GM12878 (cell line): ENCODE results near the gene CD300H. TPM values are rescaled to one million over a fixed set of nuclear protein-coding genes. Genes with fewer than 3 reads are reported as not detected.

ENCODE experiments used
- ATAC-seq: fragments of 200-7000 bp; cut with Tn5 transposase; 3 replicates; pipeline ENCODE4 v1.9.1; 2020; ENCODE audit warnings: mild to moderate bottlenecking, moderate library complexity
- BruUV-seq: library from RNA; stranded (reverse); fragments of 400-500 nt; replicated peaks from 2 replicates; lab custom pipeline; 2021; lab: Mats Ljungman, UMichigan
- CTCF ChIA-PET: fragments of 300-600 bp; sonication (Branson Sonifier 250); formaldehyde crosslinking; extraction: SDS; loops from one replicate; lab custom pipeline; 2021; ENCODE audit warnings: inconsistent platforms; lab: Yijun Ruan, JAX
- POLR2A ChIA-PET: fragments of 350-600 bp; formaldehyde crosslinking; extraction: SDS; loops from one replicate; lab custom pipeline; 2021; ENCODE audit warnings: inconsistent platforms; lab: Charles Lee
- RAD21 ChIA-PET: fragments of 300-600 bp; sonication (Branson Sonifier 250); formaldehyde crosslinking; loops from one replicate; lab custom pipeline; 2023; ENCODE audit warnings: antibody characterized with exemption; ENCODE audit not compliant: unreplicated experiment; lab: Charles Lee
- SMC1A ChIA-PET: fragments of 300-600 bp; sonication (Branson Sonifier 250); formaldehyde crosslinking; loops from one replicate; lab custom pipeline; 2023; ENCODE audit not compliant: unreplicated experiment, uncharacterized antibody; lab: Charles Lee
- DNase-seq: peaks from one replicate; pipeline ENCODE4 v3.0.0-alpha.2; 2011; ENCODE audit warnings: low read depth, low spot score
- FAIRE-seq: peaks from 3 replicates; lab custom pipeline; 2011; peaks lifted over from hg19 to GRCh38; lab: Jason Lieb, UNC
- H2AFZ ChIP-seq: 2 replicates; pipeline ENCODE4 v1.6.0; 2011; ENCODE audit warnings: low read depth, low read length, control low read depth; ENCODE audit not compliant: control insufficient read depth
- H3K27ac ChIP-seq: 2 replicates; pipeline ENCODE4 v1.5.1; 2011; ENCODE audit warnings: control low read depth; ENCODE audit not compliant: control insufficient read depth, insufficient read depth
- H3K27me3 ChIP-seq, 2 experiments: replicated peaks in 1 of 2; 2 replicates each; pipeline versions ENCODE4 v1.6.0 to v1.6.1; 2011; ENCODE audit warnings: low read length in 1 of 2; ENCODE audit not compliant: control insufficient read depth in 2 of 2, insufficient read depth in 2 of 2
- H3K36me3 ChIP-seq, 2 experiments: 2 replicates each; pipeline ENCODE4 v1.5.1; 2011; ENCODE audit warnings: low read length in 1 of 2; ENCODE audit not compliant: control insufficient read depth in 2 of 2, insufficient read depth in 2 of 2
- H3K4me1 ChIP-seq: 2 replicates; pipeline ENCODE4 v1.6.1; 2011; ENCODE audit warnings: mild to moderate bottlenecking, low read length, moderate library complexity, mixed read lengths; ENCODE audit not compliant: control insufficient read depth, insufficient read depth
- H3K4me2 ChIP-seq: 2 replicates; pipeline ENCODE4 v1.6.0; 2011; ENCODE audit warnings: control low read depth; ENCODE audit not compliant: control insufficient read depth, insufficient read depth
- H3K4me3 ChIP-seq: fragments of 200-600 bp; sonication (generic); 2 replicates; pipeline ENCODE4 v1.5.1; 2016
- H3K79me2 ChIP-seq: 2 replicates; pipeline ENCODE4 v1.6.0; 2011; ENCODE audit warnings: low read length; ENCODE audit not compliant: control insufficient read depth, insufficient read depth
- H3K9ac ChIP-seq: 2 replicates; pipeline ENCODE4 v1.8.0; 2011; ENCODE audit warnings: low read length, control low read depth, mixed read lengths; ENCODE audit not compliant: control insufficient read depth, insufficient read depth
- H3K9me3 ChIP-seq: replicated peaks from 3 replicates; pipeline ENCODE4 v1.5.1; 2011; ENCODE audit warnings: mild to moderate bottlenecking, low read length; ENCODE audit not compliant: control insufficient read depth, insufficient read depth
- H4K20me1 ChIP-seq: 2 replicates; pipeline ENCODE4 v1.6.0; 2011; ENCODE audit not compliant: control insufficient read depth, insufficient read depth
- MAX ChIP-seq: IDR thresholded peaks from 2 replicates; pipeline ENCODE4 v1.6.1; 2012; ENCODE audit warnings: low read depth, low read length, improper control_type of control experiment
- ZBED1 ChIP-seq: IDR thresholded peaks from 2 replicates; pipeline ENCODE4 v1.6.1; 2016; ENCODE audit warnings: borderline replicate concordance
- ZBTB40 ChIP-seq: fragments of 450-650 bp; IDR thresholded peaks from 2 replicates; pipeline ENCODE4 v1.6.1; 2016; ENCODE audit warnings: mild to moderate bottlenecking, moderate library complexity, borderline replicate concordance
- WGBS: methylation state at CpG from one replicate; pipeline ENCODE4 v1.1.6; 2016; ENCODE audit warnings: low lambda C conversion rate; ENCODE audit not compliant: insufficient replicate concordance, insufficient coverage; ENCODE audit errors: missing lambda C conversion rate; 5-methylcytosine and 5-hydroxymethylcytosine counted together
- in situ Hi-C: fragments of 300-500 bp; cut with MboI; formaldehyde crosslinking; loops from 9 replicates; pipeline ENCODE4 v1.14.3; 2018; ENCODE audit warnings: mixed read lengths
- intact Hi-C: fragments of 100-400 bp; cut with micrococcal nuclease; formaldehyde crosslinking; loops from one replicate; pipeline ENCODE4 v1.14.2; 2022; ENCODE audit not compliant: unreplicated experiment
- polyA plus RNA-seq, 11 experiments: library from polyadenylated mRNA; depleted of rRNA in 4 of 11; unstranded in 6 of 11; stranded (reverse) in 5 of 11; fragments of >200 nt; fragmentation: Nextera tagmentation in 4 of 11; fragmentation: Illumina TruSeq in 1 of 11; extraction: Ambion mirVana in 4 of 11; extraction: Trizol in 1 of 11; gene quantifications; 1 replicate in 1 of 11; 2 replicates in 10 of 11; pipeline versions ENCODE4 v1.2.1 to v1.2.3, GENCODE V29; 2011 to 2016; ENCODE audit warnings: inconsistent platforms in 2 of 11, missing spikeins in 2 of 11, low read depth in 1 of 11
- total RNA-seq, 4 experiments: library from RNA; depleted of rRNA in 3 of 4; stranded (reverse); fragments of >200 nt in 3 of 4; fragmentation: Illumina TruSeq in 1 of 4; extraction: Trizol in 1 of 4; gene quantifications; 2 replicates each; pipeline versions ENCODE4 v1.2.1 to v1.2.3, GENCODE V29; 2013 to 2021
- TF ChIP-seq, protein P1 (sequence below): fragments of 450-650 bp; IDR thresholded peaks from 2 replicates; pipeline ENCODE4 v1.6.1; 2017; ENCODE audit warnings: mild to moderate bottlenecking
- TF ChIP-seq, protein P2 (sequence below): IDR thresholded peaks from 2 replicates; pipeline ENCODE4 v1.6.1; 2011; ENCODE audit warnings: borderline replicate concordance, low read depth, mild to moderate bottlenecking, moderate library complexity, mixed read lengths, low read length; ENCODE audit not compliant: insufficient read depth; ENCODE audit errors: extremely low read length

The CD300H gene
- total and polyA plus RNA-seq, 10 of the 15 experiments (the other 5 are each of a cell fraction or from before 2014, with no cell fraction given): not detected

GRCh38 chr17:74512036-74512435, 55.3 kb downstream of the CD300H start:
- ChIA-PET SMC1A (interaction anchor here (0.7 to 4.5 kb wide), 6 partner anchors 9 to 132 kb away, joined by 3 to 45 read pairs (median 6); partner anchors contain the start of gene CD300LB), POLR2A (interaction anchor here (0.9 to 2.3 kb wide), 5 partner anchors 9 to 48 kb away, joined by 3 to 9 read pairs (median 4); no protein-coding TSS in a partner anchor), RAD21 (interaction anchor here (0.5 to 3.4 kb wide), 11 partner anchors 9 to 90 kb away, joined by 3 to 22 read pairs (median 4); no protein-coding TSS in a partner anchor), CTCF (interaction anchor here (0.8 to 2.9 kb wide), 13 partner anchors 9 to 132 kb away, joined by 3 to 13 read pairs (median 4); no protein-coding TSS in a partner anchor)
- H3K4me2 ChIP-seq: no peak overlapping the region
- BruUV-seq: no TSS peak
- no peaks in the 10 kb centered on the region for H3K36me3 ChIP-seq
- intact Hi-C loops (no loop called here), in situ Hi-C loops (loop anchor here (10.0 kb wide), 1 partner anchor 63 kb away; no protein-coding TSS in a partner anchor)
- TF ChIP-seq, protein P1, sequence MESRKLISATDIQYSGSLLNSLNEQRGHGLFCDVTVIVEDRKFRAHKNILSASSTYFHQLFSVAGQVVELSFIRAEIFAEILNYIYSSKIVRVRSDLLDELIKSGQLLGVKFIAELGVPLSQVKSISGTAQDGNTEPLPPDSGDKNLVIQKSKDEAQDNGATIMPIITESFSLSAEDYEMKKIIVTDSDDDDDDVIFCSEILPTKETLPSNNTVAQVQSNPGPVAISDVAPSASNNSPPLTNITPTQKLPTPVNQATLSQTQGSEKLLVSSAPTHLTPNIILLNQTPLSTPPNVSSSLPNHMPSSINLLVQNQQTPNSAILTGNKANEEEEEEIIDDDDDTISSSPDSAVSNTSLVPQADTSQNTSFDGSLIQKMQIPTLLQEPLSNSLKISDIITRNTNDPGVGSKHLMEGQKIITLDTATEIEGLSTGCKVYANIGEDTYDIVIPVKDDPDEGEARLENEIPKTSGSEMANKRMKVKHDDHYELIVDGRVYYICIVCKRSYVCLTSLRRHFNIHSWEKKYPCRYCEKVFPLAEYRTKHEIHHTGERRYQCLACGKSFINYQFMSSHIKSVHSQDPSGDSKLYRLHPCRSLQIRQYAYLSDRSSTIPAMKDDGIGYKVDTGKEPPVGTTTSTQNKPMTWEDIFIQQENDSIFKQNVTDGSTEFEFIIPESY: no peak
- TF ChIP-seq ZBTB40: no peak
- no peak for TF ChIP-seq MAX
- TF ChIP-seq, protein P2, sequence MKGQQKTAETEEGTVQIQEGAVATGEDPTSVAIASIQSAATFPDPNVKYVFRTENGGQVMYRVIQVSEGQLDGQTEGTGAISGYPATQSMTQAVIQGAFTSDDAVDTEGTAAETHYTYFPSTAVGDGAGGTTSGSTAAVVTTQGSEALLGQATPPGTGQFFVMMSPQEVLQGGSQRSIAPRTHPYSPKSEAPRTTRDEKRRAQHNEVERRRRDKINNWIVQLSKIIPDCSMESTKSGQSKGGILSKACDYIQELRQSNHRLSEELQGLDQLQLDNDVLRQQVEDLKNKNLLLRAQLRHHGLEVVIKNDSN: no peak
- no peak for TF ChIP-seq ZBED1
- peaks cover 10% of the 10 kb centered on the region for H3K9me3 ChIP-seq
- no peak overlapping the region for H3K27ac ChIP-seq
- H3K4me3 ChIP-seq: no peak overlapping the region
- no peaks in the 10 kb centered on the region for H4K20me1 ChIP-seq
- no peak overlapping the region for H3K9ac ChIP-seq
- no peak for FAIRE-seq
- no peak for ATAC-seq
- H3K4me1 ChIP-seq: 0 out of 2 replicates have a peak, but pooled peaks cover 7% of the 10 kb centered on the region
- DNase-seq: no peak
- no peak overlapping the region for H2AFZ ChIP-seq
- no peaks in the 10 kb centered on the region for H3K27me3 ChIP-seq
- 50% methylated on average over 2 of the region's 2 CpGs for WGBS
- no peaks in the 10 kb centered on the region for H3K79me2 ChIP-seq

Other genes with a start within 250 kb of the CD300H start
Only the 7 nearest of the 13 such genes appear.
- 0.16 and 0.73 TPM in 2 replicates for gene GPRC5C, start 135.4 kb downstream of the CD300H start, total RNA-seq (2014; rRNA removed)
- 0.28 and 0.31 TPM in 2 replicates for gene GPRC5C, start 135.4 kb downstream of the CD300H start, total RNA-seq (2014; rRNA removed; fragmentation: Illumina TruSeq; extraction: Trizol)
- gene GPRC5C, start 135.4 kb downstream of the CD300H start, total RNA-seq (2021): 0.36 and 0.58 TPM in 2 replicates
- gene GPRC5C, start 135.4 kb downstream of the CD300H start, polyA plus RNA-seq (2011; rRNA removed): 0.26 and 1.3 TPM in 2 replicates
- 0.35 TPM in 1 of 2 replicates, not detected in the other for gene GPRC5C, start 135.4 kb downstream of the CD300H start, polyA plus RNA-seq (2014; fragmentation: Illumina TruSeq; extraction: Trizol)
- under 1 TPM in 1 of 2 experiments, not detected in 1; 0.04 TPM for gene GPRC5C, start 135.4 kb downstream of the CD300H start, polyA plus RNA-seq (2014; fragmentation: Nextera tagmentation; extraction: Ambion mirVana)
- gene GPRC5C, start 135.4 kb downstream of the CD300H start, polyA plus RNA-seq (2014; rRNA removed): 0.14 and 0.66 TPM in 2 replicates
- gene GPRC5C, start 135.4 kb downstream of the CD300H start, polyA plus RNA-seq (2016; fragmentation: Nextera tagmentation; extraction: Ambion mirVana): under 1 TPM in 1 of 2 experiments, not detected in 1; 0.96 TPM
- gene CD300A, start 100.9 kb downstream of the CD300H start, total RNA-seq (2014; rRNA removed): 45.7 and 49.3 TPM in 2 replicates
- 36.1 and 37.5 TPM in 2 replicates for gene CD300A, start 100.9 kb downstream of the CD300H start, total RNA-seq (2014; rRNA removed; fragmentation: Illumina TruSeq; extraction: Trizol)
- 36.1 and 36.2 TPM in 2 replicates for gene CD300A, start 100.9 kb downstream of the CD300H start, total RNA-seq (2021)
- 102 and 128 TPM in 2 replicates for gene CD300A, start 100.9 kb downstream of the CD300H start, polyA plus RNA-seq (2011; rRNA removed)
- 23.1 and 40.5 TPM in 2 replicates for gene CD300A, start 100.9 kb downstream of the CD300H start, polyA plus RNA-seq (2014; fragmentation: Illumina TruSeq; extraction: Trizol)
- 10 to 100 TPM; 10.6 to 12.1 TPM for gene CD300A, start 100.9 kb downstream of the CD300H start, polyA plus RNA-seq (2014; fragmentation: Nextera tagmentation; extraction: Ambion mirVana)
- 42.7 and 46.9 TPM in 2 replicates for gene CD300A, start 100.9 kb downstream of the CD300H start, polyA plus RNA-seq (2014; rRNA removed)
- 10 to 100 TPM; 28.6 to 32.1 TPM for gene CD300A, start 100.9 kb downstream of the CD300H start, polyA plus RNA-seq (2016; fragmentation: Nextera tagmentation; extraction: Ambion mirVana)
- gene CD300LB, start 36.0 kb downstream of the CD300H start, total RNA-seq (2014; rRNA removed): 0.38 and 0.56 TPM in 2 replicates
- 0.14 and 0.27 TPM in 2 replicates for gene CD300LB, start 36.0 kb downstream of the CD300H start, total RNA-seq (2014; rRNA removed; fragmentation: Illumina TruSeq; extraction: Trizol)
- gene CD300LB, start 36.0 kb downstream of the CD300H start, total RNA-seq (2021): 0.08 and 0.23 TPM in 2 replicates
- 0.56 and 0.57 TPM in 2 replicates for gene CD300LB, start 36.0 kb downstream of the CD300H start, polyA plus RNA-seq (2011; rRNA removed)
- gene CD300LB, start 36.0 kb downstream of the CD300H start, polyA plus RNA-seq (2014; fragmentation: Illumina TruSeq; extraction: Trizol): 0.17 and 0.24 TPM in 2 replicates
- not detected for gene CD300LB, start 36.0 kb downstream of the CD300H start, polyA plus RNA-seq (2014; fragmentation: Nextera tagmentation; extraction: Ambion mirVana)
- 0.08 and 0.15 TPM in 2 replicates for gene CD300LB, start 36.0 kb downstream of the CD300H start, polyA plus RNA-seq (2014; rRNA removed)
- gene CD300LB, start 36.0 kb downstream of the CD300H start, polyA plus RNA-seq (2016; fragmentation: Nextera tagmentation; extraction: Ambion mirVana): not detected
- gene CD300C, start 21.4 kb downstream of the CD300H start, total RNA-seq (2014; rRNA removed): 0.23 and 0.27 TPM in 2 replicates
- 0.13 TPM in 1 of 2 replicates, not detected in the other for gene CD300C, start 21.4 kb downstream of the CD300H start, total RNA-seq (2014; rRNA removed; fragmentation: Illumina TruSeq; extraction: Trizol)
- gene CD300C, start 21.4 kb downstream of the CD300H start, total RNA-seq (2021): 0.19 and 0.38 TPM in 2 replicates
- gene CD300C, start 21.4 kb downstream of the CD300H start, polyA plus RNA-seq (2011; rRNA removed): 0.12 TPM in 1 of 2 replicates, not detected in the other
- gene CD300C, start 21.4 kb downstream of the CD300H start, polyA plus RNA-seq (2014; fragmentation: Illumina TruSeq; extraction: Trizol): 0.25 TPM in 1 of 2 replicates, not detected in the other
- under 1 TPM in 1 of 2 experiments, not detected in 1; 0.13 TPM for gene CD300C, start 21.4 kb downstream of the CD300H start, polyA plus RNA-seq (2014; fragmentation: Nextera tagmentation; extraction: Ambion mirVana)
- gene CD300C, start 21.4 kb downstream of the CD300H start, polyA plus RNA-seq (2014; rRNA removed): 0.11 TPM in 1 of 2 replicates, not detected in the other
- gene CD300C, start 21.4 kb downstream of the CD300H start, polyA plus RNA-seq (2016; fragmentation: Nextera tagmentation; extraction: Ambion mirVana): under 1 TPM in 1 of 2 experiments, not detected in 1; 0.24 TPM
- not detected in 2 replicates for gene CD300LD, start 24.8 kb upstream of the CD300H start, total RNA-seq (2014; rRNA removed)
- gene CD300LD, start 24.8 kb upstream of the CD300H start, total RNA-seq (2014; rRNA removed; fragmentation: Illumina TruSeq; extraction: Trizol): not detected in 2 replicates
- gene CD300LD, start 24.8 kb upstream of the CD300H start, total RNA-seq (2021): not detected in 2 replicates
- not detected in 2 replicates for gene CD300LD, start 24.8 kb upstream of the CD300H start, polyA plus RNA-seq (2011; rRNA removed)
- gene CD300LD, start 24.8 kb upstream of the CD300H start, polyA plus RNA-seq (2014; fragmentation: Illumina TruSeq; extraction: Trizol): not detected in 2 replicates
- not detected for gene CD300LD, start 24.8 kb upstream of the CD300H start, polyA plus RNA-seq (2014; fragmentation: Nextera tagmentation; extraction: Ambion mirVana)
- gene CD300LD, start 24.8 kb upstream of the CD300H start, polyA plus RNA-seq (2014; rRNA removed): not detected in 2 replicates
- not detected for gene CD300LD, start 24.8 kb upstream of the CD300H start, polyA plus RNA-seq (2016; fragmentation: Nextera tagmentation; extraction: Ambion mirVana)
- gene CD300E, start 56.2 kb upstream of the CD300H start, total RNA-seq (2014; rRNA removed): not detected in 2 replicates
- not detected in 2 replicates for gene CD300E, start 56.2 kb upstream of the CD300H start, total RNA-seq (2014; rRNA removed; fragmentation: Illumina TruSeq; extraction: Trizol)
- not detected in 2 replicates for gene CD300E, start 56.2 kb upstream of the CD300H start, total RNA-seq (2021)
- not detected in 2 replicates for gene CD300E, start 56.2 kb upstream of the CD300H start, polyA plus RNA-seq (2011; rRNA removed)
- gene CD300E, start 56.2 kb upstream of the CD300H start, polyA plus RNA-seq (2014; fragmentation: Illumina TruSeq; extraction: Trizol): not detected in 2 replicates
- not detected for gene CD300E, start 56.2 kb upstream of the CD300H start, polyA plus RNA-seq (2014; fragmentation: Nextera tagmentation; extraction: Ambion mirVana)
- gene CD300E, start 56.2 kb upstream of the CD300H start, polyA plus RNA-seq (2014; rRNA removed): not detected in 2 replicates
- gene CD300E, start 56.2 kb upstream of the CD300H start, polyA plus RNA-seq (2016; fragmentation: Nextera tagmentation; extraction: Ambion mirVana): not detected
- not detected in 2 replicates for gene CD300LF, start 145.4 kb upstream of the CD300H start, total RNA-seq (2014; rRNA removed)
- not detected in 2 replicates for gene CD300LF, start 145.4 kb upstream of the CD300H start, total RNA-seq (2014; rRNA removed; fragmentation: Illumina TruSeq; extraction: Trizol)
- not detected in 2 replicates for gene CD300LF, start 145.4 kb upstream of the CD300H start, total RNA-seq (2021)
- gene CD300LF, start 145.4 kb upstream of the CD300H start, polyA plus RNA-seq (2011; rRNA removed): 0.15 TPM in 1 of 2 replicates, not detected in the other
- not detected in 2 replicates for gene CD300LF, start 145.4 kb upstream of the CD300H start, polyA plus RNA-seq (2014; fragmentation: Illumina TruSeq; extraction: Trizol)
- not detected for gene CD300LF, start 145.4 kb upstream of the CD300H start, polyA plus RNA-seq (2014; fragmentation: Nextera tagmentation; extraction: Ambion mirVana)
- not detected in 2 replicates for gene CD300LF, start 145.4 kb upstream of the CD300H start, polyA plus RNA-seq (2014; rRNA removed)
- not detected for gene CD300LF, start 145.4 kb upstream of the CD300H start, polyA plus RNA-seq (2016; fragmentation: Nextera tagmentation; extraction: Ambion mirVana)